Caco-2 (cell line): ENCODE measurements around the gene FARS2. TPM values are rescaled to one million over a fixed set of nuclear protein-coding genes. Genes with fewer than 3 reads are reported as not detected.

Experiments used
- BruUV-seq: library from RNA; stranded (reverse); fragments of 400-500 nt; replicated peaks from 2 replicates; lab custom pipeline; 2021; lab: Mats Ljungman, UMichigan
- CTCF ChIA-PET: fragments of 300-600 bp; sonication (Branson Sonifier 250); formaldehyde crosslinking; loops from one replicate; lab custom pipeline; 2022; ENCODE audit warnings: antibody characterized with exemption; lab: Charles Lee
- POLR2A ChIA-PET: fragments of 300-600 bp; sonication (Branson Sonifier 250); formaldehyde crosslinking; loops from one replicate; lab custom pipeline; 2022; ENCODE audit warnings: antibody characterized with exemption; lab: Charles Lee
- DNase-seq, 2 experiments: peaks; one replicate each; pipeline versions ENCODE4 v3.0.0 to v3.0.0-alpha.2; 2020 to 2022
- H3K27me3 ChIP-seq: replicated peaks from 2 replicates; pipeline ENCODE4 v1.6.0; 2011; ENCODE audit warnings: low read length; ENCODE audit not compliant: control insufficient read depth, insufficient read depth
- H3K36me3 ChIP-seq: 2 replicates; pipeline ENCODE4 v1.5.1; 2011; ENCODE audit warnings: low read length; ENCODE audit not compliant: control insufficient read depth, insufficient read depth
- H3K4me1 ChIP-seq: fragments of 250-450 bp; sonication (Bioruptor Pico); 2 replicates; pipeline ENCODE4 v1.5.1; 2020; ENCODE audit warnings: mild to moderate bottlenecking
- H3K4me3 ChIP-seq: 2 replicates; pipeline ENCODE4 v1.5.1; 2011; ENCODE audit warnings: low read depth, mild to moderate bottlenecking, control low read depth, low read length
- H3K9me3 ChIP-seq: fragments of 250-450 bp; sonication (Bioruptor Pico); 2 replicates; pipeline ENCODE4 v1.5.1; 2020; ENCODE audit warnings: mild to moderate bottlenecking, moderate library complexity
- H3K27ac Mint-ChIP-seq: one replicate; pipeline ENCODE4 v1.8.0; 2022; ENCODE audit warnings: mixed read lengths; ENCODE audit not compliant: unreplicated experiment
- H3K27me3 Mint-ChIP-seq: one replicate; pipeline ENCODE4 v1.8.0; 2022; ENCODE audit warnings: mixed read lengths; ENCODE audit not compliant: insufficient read depth, unreplicated experiment
- H3K36me3 Mint-ChIP-seq: one replicate; pipeline ENCODE4 v1.8.0; 2022; ENCODE audit warnings: mild to moderate bottlenecking, mixed read lengths; ENCODE audit not compliant: insufficient read depth, unreplicated experiment
- H3K4me1 Mint-ChIP-seq: one replicate; pipeline ENCODE4 v1.8.0; 2022; ENCODE audit warnings: low read depth, mixed read lengths; ENCODE audit not compliant: unreplicated experiment
- H3K4me3 Mint-ChIP-seq: one replicate; pipeline ENCODE4 v1.8.0; 2022; ENCODE audit warnings: mild to moderate bottlenecking, moderate library complexity, mixed read lengths; ENCODE audit not compliant: unreplicated experiment
- H3K9me3 Mint-ChIP-seq: one replicate; pipeline ENCODE4 v1.8.0; 2022; ENCODE audit warnings: mixed read lengths; ENCODE audit not compliant: unreplicated experiment
- CTCF ChIP-seq, 2 experiments: fragments of 200-600 bp in 1 of 2; IDR thresholded peaks; 1 replicate in 1 of 2; 2 replicates in 1 of 2; pipeline versions ENCODE4 v1.5.1 to v1.8.0; 2011 to 2022; ENCODE audit warnings: antibody characterized with exemption in 1 of 2, control low read depth in 1 of 2, inconsistent platforms in 1 of 2, low read depth in 1 of 2, low read length in 1 of 2, mild to moderate bottlenecking in 1 of 2, moderate library complexity in 1 of 2; ENCODE audit not compliant: insufficient read depth in 1 of 2, severe bottlenecking in 1 of 2, unreplicated experiment in 1 of 2
- intact Hi-C: fragments of 100-400 bp; cut with micrococcal nuclease; formaldehyde crosslinking; loops from one replicate; pipeline ENCODE4 v1.10.0; 2022; ENCODE audit not compliant: unreplicated experiment
- total RNA-seq: library from RNA; stranded (reverse); gene quantifications from 2 replicates; pipeline ENCODE4 v1.2.3, GENCODE V29; 2022

FARS2 gene
- total RNA-seq, 1 experiment from 2014 or later = 15.4 TPM

- TF ChIP-seq CTCF (IDR thresholded peaks at IDR 0.05; ENCODE audit: insufficient read depth in 1 of 2, low read depth in 1 of 2, low read length in 1 of 2, severe bottlenecking in 1 of 2, unreplicated experiment in 1 of 2) = no peak
- H3K4me3 ChIP-seq = no peak overlapping the region
- no peaks in the 10 kb centered on the region for H3K36me3 Mint-ChIP-seq
- ChIA-PET CTCF (no interaction called here), POLR2A (no interaction called here)
- no peaks in the 10 kb centered on the region for H3K4me1 ChIP-seq
- H3K36me3 ChIP-seq = no peaks in the 10 kb centered on the region
- no peaks in the 10 kb centered on the region for H3K9me3 ChIP-seq
- no peak overlapping the region for H3K27ac Mint-ChIP-seq
- intact Hi-C loops = no loop called here
- H3K9me3 Mint-ChIP-seq = no peaks in the 10 kb centered on the region
- no peaks in the 10 kb centered on the region for H3K4me1 Mint-ChIP-seq
- H3K4me3 Mint-ChIP-seq = no peak overlapping the region
- BruUV-seq = no TSS peak
- H3K27me3 ChIP-seq = no peaks in the 10 kb centered on the region
- no peak for DNase-seq
- no peaks in the 10 kb centered on the region for H3K27me3 Mint-ChIP-seq
Measured at GRCh38 chr6:5411414-5411813, 150.1 kb downstream of the FARS2 start.

GRCh38 chr6:5412017-5412416 lies 150.7 kb downstream of the FARS2 start:
- Mint-ChIP-seq H3K27me3 (no peaks in the 10 kb centered on the region), H3K4me3 (no peak overlapping the region), H3K4me1 (no peaks in the 10 kb centered on the region), H3K27ac (no peak overlapping the region), H3K9me3 (no peaks in the 10 kb centered on the region), H3K36me3 (no peaks in the 10 kb centered on the region)
- no peak for DNase-seq
- no TSS peak for BruUV-seq
- ChIA-PET POLR2A (no interaction called here), CTCF (no interaction called here)
- Histone ChIP-seq H3K4me1 (no peaks in the 10 kb centered on the region), H3K27me3 (no peaks in the 10 kb centered on the region), H3K36me3 (no peaks in the 10 kb centered on the region), H3K4me3 (no peak overlapping the region), H3K9me3 (no peaks in the 10 kb centered on the region)
- TF ChIP-seq CTCF (IDR thresholded peaks at IDR 0.05; ENCODE audit: insufficient read depth in 1 of 2, low read depth in 1 of 2, low read length in 1 of 2, severe bottlenecking in 1 of 2, unreplicated experiment in 1 of 2) = no peak
- intact Hi-C loops = no loop called here

GRCh38 chr6:5412663-5413062 lies 151.3 kb downstream of the FARS2 start:
- POLR2A ChIA-PET = no interaction called here
- no peak overlapping the region for H3K27ac Mint-ChIP-seq
- DNase-seq = no peak
- no peaks in the 10 kb centered on the region for H3K27me3 Mint-ChIP-seq
- H3K36me3 Mint-ChIP-seq = no peaks in the 10 kb centered on the region
- no TSS peak for BruUV-seq
- Histone ChIP-seq H3K4me1 (no peaks in the 10 kb centered on the region), H3K4me3 (no peak overlapping the region), H3K27me3 (no peaks in the 10 kb centered on the region), H3K36me3 (no peaks in the 10 kb centered on the region), H3K9me3 (no peaks in the 10 kb centered on the region)
- no peaks in the 10 kb centered on the region for H3K9me3 Mint-ChIP-seq
- CTCF ChIA-PET = no interaction called here
- H3K4me3 Mint-ChIP-seq = no peak overlapping the region
- no peaks in the 10 kb centered on the region for H3K4me1 Mint-ChIP-seq
- no peak for TF ChIP-seq CTCF (IDR thresholded peaks at IDR 0.05; ENCODE audit: insufficient read depth in 1 of 2, low read depth in 1 of 2, low read length in 1 of 2, severe bottlenecking in 1 of 2, unreplicated experiment in 1 of 2)
- intact Hi-C loops = no loop called here
